ENCODE measurements around the gene FAP.

DNA sequence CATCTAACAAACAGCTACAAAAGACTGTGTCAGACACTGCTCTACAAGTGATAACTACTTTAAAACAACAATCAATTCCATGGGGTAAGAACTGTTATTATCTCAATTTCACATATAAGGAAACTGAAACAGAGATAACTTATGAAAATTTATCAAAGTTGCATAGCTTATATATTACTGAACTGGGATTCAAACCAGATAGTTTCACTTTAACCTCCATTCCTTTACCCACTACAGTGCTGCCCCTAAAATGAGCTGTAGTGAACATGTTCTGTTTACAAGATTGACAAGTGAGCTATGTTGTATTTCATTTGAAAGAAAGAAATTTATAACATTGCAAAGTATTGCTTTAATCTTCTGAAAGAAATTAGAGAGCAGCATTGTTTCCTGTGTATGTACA lies 77.1 kb downstream of the FAP start:
- TF ChIP-seq, protein P1, sequence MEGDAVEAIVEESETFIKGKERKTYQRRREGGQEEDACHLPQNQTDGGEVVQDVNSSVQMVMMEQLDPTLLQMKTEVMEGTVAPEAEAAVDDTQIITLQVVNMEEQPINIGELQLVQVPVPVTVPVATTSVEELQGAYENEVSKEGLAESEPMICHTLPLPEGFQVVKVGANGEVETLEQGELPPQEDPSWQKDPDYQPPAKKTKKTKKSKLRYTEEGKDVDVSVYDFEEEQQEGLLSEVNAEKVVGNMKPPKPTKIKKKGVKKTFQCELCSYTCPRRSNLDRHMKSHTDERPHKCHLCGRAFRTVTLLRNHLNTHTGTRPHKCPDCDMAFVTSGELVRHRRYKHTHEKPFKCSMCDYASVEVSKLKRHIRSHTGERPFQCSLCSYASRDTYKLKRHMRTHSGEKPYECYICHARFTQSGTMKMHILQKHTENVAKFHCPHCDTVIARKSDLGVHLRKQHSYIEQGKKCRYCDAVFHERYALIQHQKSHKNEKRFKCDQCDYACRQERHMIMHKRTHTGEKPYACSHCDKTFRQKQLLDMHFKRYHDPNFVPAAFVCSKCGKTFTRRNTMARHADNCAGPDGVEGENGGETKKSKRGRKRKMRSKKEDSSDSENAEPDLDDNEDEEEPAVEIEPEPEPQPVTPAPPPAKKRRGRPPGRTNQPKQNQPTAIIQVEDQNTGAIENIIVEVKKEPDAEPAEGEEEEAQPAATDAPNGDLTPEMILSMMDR (IDR thresholded peaks at IDR 0.05), result no peak
- no peak for TF ChIP-seq POLR2A (IDR thresholded peaks at IDR 0.05)

Measured in thyroid gland (tissue), 4 donors.